ENCODE data around the gene ACTN1. TPM values are rescaled to one million over a fixed set of nuclear protein-coding genes. Genes with fewer than 3 reads are reported as not detected.

The ACTN1 gene
- total RNA-seq, 4 donors from 2014 or later: 118 to 145 (median 131) TPM

DNA sequence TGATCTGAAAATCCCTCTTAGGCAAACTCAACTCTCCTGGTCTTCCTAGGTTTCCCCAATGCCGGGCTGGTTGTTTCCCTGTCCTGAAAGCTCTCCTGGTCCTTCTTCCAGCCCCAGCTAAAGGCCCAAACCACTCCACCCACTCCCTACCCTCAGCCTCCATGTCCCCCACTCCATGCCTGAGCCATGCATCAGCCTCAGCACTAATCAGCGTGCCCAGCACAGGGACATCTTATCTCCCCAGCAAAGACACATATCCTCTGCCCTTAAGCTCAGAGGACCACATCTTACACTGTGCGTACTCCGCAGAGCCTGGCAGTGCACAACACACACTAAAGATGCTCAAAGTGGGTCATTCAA, 25.9 kb downstream of the ACTN1 start:
- Histone ChIP-seq H3K4me3 (peak overlapping the region in 1 of 4 donors; percentile 50), H3K36me3 (no peaks in the 10 kb centered on the region), H3K9me3 (no peaks in the 10 kb centered on the region), H3K27me3 (no peaks in the 10 kb centered on the region), H3K27ac (peak overlapping the region; percentile 38 to 90 (median 87)), H3K4me1 (peaks cover 57 to 100% (median 85%) of the 10 kb centered on the region in 3 donors)
- intact Hi-C loops (cut with DNase I): no loop called here
- WGBS, 2 donors: 42 to 63% methylated on average over 2 to 4 of the region's 4 CpGs
- no peak for DNase-seq
- TF ChIP-seq, protein P1, sequence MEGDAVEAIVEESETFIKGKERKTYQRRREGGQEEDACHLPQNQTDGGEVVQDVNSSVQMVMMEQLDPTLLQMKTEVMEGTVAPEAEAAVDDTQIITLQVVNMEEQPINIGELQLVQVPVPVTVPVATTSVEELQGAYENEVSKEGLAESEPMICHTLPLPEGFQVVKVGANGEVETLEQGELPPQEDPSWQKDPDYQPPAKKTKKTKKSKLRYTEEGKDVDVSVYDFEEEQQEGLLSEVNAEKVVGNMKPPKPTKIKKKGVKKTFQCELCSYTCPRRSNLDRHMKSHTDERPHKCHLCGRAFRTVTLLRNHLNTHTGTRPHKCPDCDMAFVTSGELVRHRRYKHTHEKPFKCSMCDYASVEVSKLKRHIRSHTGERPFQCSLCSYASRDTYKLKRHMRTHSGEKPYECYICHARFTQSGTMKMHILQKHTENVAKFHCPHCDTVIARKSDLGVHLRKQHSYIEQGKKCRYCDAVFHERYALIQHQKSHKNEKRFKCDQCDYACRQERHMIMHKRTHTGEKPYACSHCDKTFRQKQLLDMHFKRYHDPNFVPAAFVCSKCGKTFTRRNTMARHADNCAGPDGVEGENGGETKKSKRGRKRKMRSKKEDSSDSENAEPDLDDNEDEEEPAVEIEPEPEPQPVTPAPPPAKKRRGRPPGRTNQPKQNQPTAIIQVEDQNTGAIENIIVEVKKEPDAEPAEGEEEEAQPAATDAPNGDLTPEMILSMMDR (IDR thresholded peaks at IDR 0.05): no peak
- TF ChIP-seq POLR2A (IDR thresholded peaks at IDR 0.05): no peak

DNA sequence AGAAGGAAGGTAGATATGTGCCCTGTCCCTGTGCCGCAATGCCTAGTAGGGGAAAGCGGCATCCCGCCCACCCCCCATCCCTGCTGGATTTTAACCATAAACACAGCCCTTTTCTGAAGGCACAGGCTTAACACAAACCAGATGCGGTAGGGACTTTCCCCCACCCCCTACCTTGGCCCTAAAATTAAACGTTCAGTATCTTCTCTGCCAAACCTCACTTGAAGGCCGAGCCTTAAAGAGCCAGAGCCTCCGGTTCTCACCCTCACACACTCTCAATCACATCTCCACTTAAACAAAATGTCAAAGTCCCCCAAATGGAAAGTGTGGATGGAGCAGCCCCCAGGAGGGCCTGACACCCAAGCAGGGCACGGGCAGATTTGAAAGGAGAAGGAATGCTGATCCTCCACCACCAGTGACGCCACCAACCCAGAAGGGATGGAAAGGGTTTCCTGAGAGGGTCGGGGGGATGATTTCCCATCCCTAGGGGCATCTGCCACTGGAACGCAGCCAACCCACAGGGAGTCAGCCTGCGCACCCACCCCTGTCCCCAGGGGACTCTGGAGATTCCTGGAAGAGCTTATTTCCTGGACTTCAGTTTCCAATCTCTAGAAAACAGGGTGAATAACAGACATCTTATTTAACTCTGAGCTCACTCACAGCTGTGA, 26.4 kb downstream of the ACTN1 start:
- WGBS, 2 donors: 14 to 35% methylated on average over 10 of the region's 12 CpGs
- peak overlapping the region in 2 of 4 donors; percentile 13 to 50 for H3K4me3 ChIP-seq
- H3K4me1 ChIP-seq: peaks cover 59 to 100% (median 85%) of the 10 kb centered on the region in 3 donors
- no peaks in the 10 kb centered on the region for H3K9me3 ChIP-seq
- H3K36me3 ChIP-seq: no peaks in the 10 kb centered on the region
- intact Hi-C loops (cut with DNase I): no loop called here
- DNase-seq: no peak
- no peaks in the 10 kb centered on the region for H3K27me3 ChIP-seq
- peak in 1 of 4 donors; percentile 7 for TF ChIP-seq POLR2A (IDR thresholded peaks at IDR 0.05)
- TF ChIP-seq, protein P1 (IDR thresholded peaks at IDR 0.05): no peak
- H3K27ac ChIP-seq: peak overlapping the region; percentile 38 to 90 (median 87)

DNA sequence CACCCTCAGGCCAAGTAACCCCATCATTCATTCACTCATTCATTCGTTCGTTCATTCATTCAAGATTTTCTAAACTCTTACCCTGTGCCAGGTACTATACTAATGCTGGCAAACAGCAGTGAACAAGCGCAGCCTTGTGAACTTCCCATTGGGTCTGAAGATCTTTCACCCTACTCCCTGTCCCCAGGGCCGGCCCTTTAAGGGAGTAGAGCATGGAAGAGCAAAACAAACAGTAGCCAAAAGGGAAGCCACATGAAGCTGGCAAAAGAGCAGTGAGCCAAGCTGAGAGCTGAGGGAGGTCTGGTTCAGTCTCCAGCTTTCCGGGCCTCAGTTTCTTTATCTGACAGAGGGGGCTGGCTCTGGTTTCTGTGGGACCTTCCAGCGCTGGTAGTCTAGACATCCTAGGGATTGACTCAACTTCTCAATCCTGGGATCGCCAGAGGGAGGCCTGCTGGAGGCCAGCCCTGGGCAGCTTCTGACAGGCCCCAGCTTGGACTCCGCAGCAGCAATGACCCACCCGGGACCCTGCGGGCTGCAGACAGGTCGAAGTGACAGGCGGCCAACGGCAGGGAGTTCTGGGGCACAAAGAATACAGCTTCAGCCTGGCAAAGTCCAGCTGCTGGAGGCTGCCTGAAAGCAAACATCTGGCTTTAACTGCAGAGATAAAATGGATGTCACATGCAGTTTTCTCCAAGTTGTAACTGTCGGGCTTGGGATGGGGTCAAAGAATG, 27.1 kb downstream of the ACTN1 start:
- Histone ChIP-seq H3K36me3 (no peaks in the 10 kb centered on the region), H3K9me3 (no peaks in the 10 kb centered on the region), H3K27me3 (no peaks in the 10 kb centered on the region), H3K4me3 (peak overlapping the region in 1 of 4 donors; percentile 50), H3K4me1 (peaks cover 61 to 100% (median 85%) of the 10 kb centered on the region in 3 donors), H3K27ac (peak overlapping the region; percentile 82 to 90 (median 87))
- no peak for DNase-seq
- TF ChIP-seq, protein P1 (IDR thresholded peaks at IDR 0.05): no peak
- 34 to 47% methylated on average over 7 of the region's 14 CpGs for WGBS, 2 donors
- intact Hi-C loops (cut with DNase I): no loop called here

DNA sequence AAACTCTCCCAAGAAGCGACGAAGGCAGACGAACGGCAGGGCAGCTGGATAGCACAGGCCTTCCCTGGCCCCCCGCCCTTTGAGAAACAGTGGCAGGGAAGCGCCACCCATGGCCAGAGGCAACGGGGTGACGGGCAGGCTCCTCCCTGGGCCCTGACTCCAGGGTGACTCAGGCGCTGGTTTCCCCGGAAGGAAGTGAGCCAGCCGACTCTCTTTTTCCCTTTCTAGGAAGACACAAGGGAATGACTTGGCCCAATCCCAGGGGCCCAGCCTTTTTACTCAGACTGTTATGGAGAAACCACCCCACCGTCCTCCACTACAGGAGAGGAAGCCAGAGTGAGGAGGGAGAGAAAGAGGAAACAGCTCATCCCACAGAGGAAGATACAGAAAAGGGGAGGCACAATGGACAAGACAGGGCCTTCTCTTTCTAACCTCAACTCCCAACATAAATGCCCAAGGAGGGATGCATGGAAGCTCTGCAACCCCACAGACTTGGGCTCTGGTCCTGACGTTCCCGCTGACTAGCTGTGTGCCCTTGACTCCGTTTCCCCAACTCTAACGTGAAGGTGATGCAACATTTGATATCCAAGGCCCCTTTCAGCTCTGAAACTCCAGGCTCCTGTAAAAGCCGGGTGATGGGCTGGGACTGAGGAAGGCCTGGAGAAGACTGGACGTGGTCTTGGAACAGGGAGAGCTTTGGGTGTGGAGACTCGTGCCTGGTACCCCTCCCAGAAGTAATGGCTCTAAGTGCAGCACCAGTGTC, 27.9 kb downstream of the ACTN1 start:
- Histone ChIP-seq H3K4me3 (peak overlapping the region in 1 of 4 donors; percentile 19), H3K36me3 (no peaks in the 10 kb centered on the region), H3K9me3 (no peaks in the 10 kb centered on the region), H3K27me3 (no peaks in the 10 kb centered on the region), H3K4me1 (peaks cover 68 to 100% (median 85%) of the 10 kb centered on the region in 3 donors), H3K27ac (peak overlapping the region; percentile 82 to 90 (median 87))
- intact Hi-C loops (cut with DNase I): no loop called here
- DNase-seq: no peak
- 34 to 47% methylated on average over 7 to 13 of the region's 19 CpGs for WGBS, 2 donors
- TF ChIP-seq, protein P1 (IDR thresholded peaks at IDR 0.05): no peak
- no peak for TF ChIP-seq POLR2A (IDR thresholded peaks at IDR 0.05)

All from esophagus squamous epithelium (tissue), 5 donors.